HepG2 (cell line): ENCODE results near the gene POLR2H. TPM values are rescaled to one million over a fixed set of nuclear protein-coding genes. Genes with fewer than 3 reads are reported as not detected.

ENCODE experiments used
- ATAC-seq: fragments of 200-7000 bp; cut with Tn5 transposase; 3 replicates; pipeline ENCODE4 v1.9.1; 2020; ENCODE audit warnings: mild to moderate bottlenecking, moderate library complexity
- BruUV-seq: library from RNA; stranded (reverse); fragments of 400-500 nt; replicated peaks from 2 replicates; lab custom pipeline; 2021; lab: Mats Ljungman, UMichigan
- CTCF ChIA-PET: fragments of 300-600 bp; formaldehyde crosslinking; extraction: SDS; loops from one replicate; lab custom pipeline; 2021; ENCODE audit warnings: low total read pairs, inconsistent platforms, low intra/inter-chr PET ratio; lab: Yijun Ruan, JAX
- POLR2A ChIA-PET: fragments of 350-600 bp; sonication (Branson Sonifier 250); formaldehyde crosslinking; loops from one replicate; lab custom pipeline; 2020; ENCODE audit warnings: antibody characterized with exemption, inconsistent platforms; lab: Yijun Ruan, JAX
- DNase-seq: peaks from one replicate; pipeline ENCODE4 v3.0.0-alpha.2; 2015; ENCODE audit warnings: low spot score
- FAIRE-seq: peaks from 3 replicates; lab custom pipeline; 2011; peaks lifted over from hg19 to GRCh38; lab: Jason Lieb, UNC
- H2AFZ ChIP-seq: one replicate; pipeline ENCODE4 v1.6.1; 2011; ENCODE audit warnings: low read length, inconsistent platforms
- H3K27ac ChIP-seq: fragments of 300-600 bp; 3 replicates; pipeline ENCODE4 v1.8.0; 2011; ENCODE audit warnings: mixed run types, mild to moderate bottlenecking, mixed read lengths, low read length, inconsistent platforms; ENCODE audit not compliant: insufficient read depth; ENCODE audit errors: extremely low read length
- H3K27me3 ChIP-seq, 2 experiments: fragments of 200-600 bp in 1 of 2; 2 replicates in 1 of 2; 3 replicates in 1 of 2; pipeline versions ENCODE4 v1.6.0 to v1.8.0; 2011; ENCODE audit warnings: low read length in 2 of 2, mild to moderate bottlenecking in 2 of 2, moderate library complexity in 2 of 2, inconsistent platforms in 1 of 2; ENCODE audit not compliant: insufficient read depth in 2 of 2, control insufficient read depth in 1 of 2
- H3K36me3 ChIP-seq, 2 experiments: fragments of 200-600 bp in 1 of 2; replicated peaks in 1 of 2; 2 replicates in 1 of 2; 3 replicates in 1 of 2; pipeline versions ENCODE4 v1.5.1 to v1.8.0; 2011; ENCODE audit warnings: low read length in 2 of 2, inconsistent platforms in 1 of 2; ENCODE audit not compliant: insufficient read depth in 2 of 2, control insufficient read depth in 1 of 2
- H3K4me1 ChIP-seq: 2 replicates; pipeline ENCODE4 v1.5.1; 2012; ENCODE audit warnings: low read length, inconsistent platforms; ENCODE audit not compliant: insufficient read depth
- H3K4me2 ChIP-seq: 2 replicates; pipeline ENCODE4 v1.6.0; 2011; ENCODE audit warnings: low read depth, low read length, inconsistent platforms
- H3K4me3 ChIP-seq, 3 experiments: fragments of 200-600 bp in 1 of 3; sonication (generic), shearing (Covaris generic) in 1 of 3; replicated peaks in 1 of 3; 2 replicates each; pipeline ENCODE4 v1.5.1; 2011 to 2016; ENCODE audit warnings: low read length in 3 of 3, inconsistent platforms in 2 of 3, low read depth in 2 of 3, mild to moderate bottlenecking in 2 of 3, control low read depth in 1 of 3, mixed read lengths in 1 of 3; ENCODE audit not compliant: insufficient read depth in 1 of 3
- H3K79me2 ChIP-seq: one replicate; pipeline ENCODE4 v1.6.1; 2011; ENCODE audit warnings: low read length, inconsistent platforms; ENCODE audit not compliant: insufficient read depth
- H3K9ac ChIP-seq: 2 replicates; pipeline ENCODE4 v1.6.0; 2011; ENCODE audit warnings: mild to moderate bottlenecking, low read depth, low read length, inconsistent platforms; ENCODE audit not compliant: insufficient read depth
- H3K9me3 ChIP-seq: 2 replicates; pipeline ENCODE4 v1.5.1; 2012; ENCODE audit warnings: mild to moderate bottlenecking, low read length
- H4K20me1 ChIP-seq: 2 replicates; pipeline ENCODE4 v1.6.0; 2011; ENCODE audit warnings: inconsistent platforms, mild to moderate bottlenecking, low read length, moderate library complexity; ENCODE audit not compliant: insufficient read depth
- AGO2 ChIP-seq: fragments of 200-400 bp; formaldehyde crosslinking; optimal IDR thresholded peaks from 2 replicates; pipeline ENCODE3; 2017; ENCODE audit warnings: mild to moderate bottlenecking, low read depth, low read length, moderate library complexity
- FOSL2 ChIP-seq: sonication (generic); formaldehyde crosslinking; IDR thresholded peaks from 2 replicates; pipeline ENCODE4 v1.4.0; 2020; ENCODE audit warnings: missing genetic modification reagents
- KMT2A ChIP-seq: sonication (generic); formaldehyde crosslinking; IDR thresholded peaks from 2 replicates; pipeline ENCODE4 v1.4.0; 2020; ENCODE audit warnings: missing genetic modification reagents
- NFE2 ChIP-seq: sonication (generic); formaldehyde crosslinking; IDR thresholded peaks from 2 replicates; pipeline ENCODE4 v1.4.0; 2020; ENCODE audit warnings: missing genetic modification reagents
- PAX8 ChIP-seq: sonication (generic); formaldehyde crosslinking; IDR thresholded peaks from 2 replicates; pipeline ENCODE4 v1.8.0; 2022; ENCODE audit warnings: mild to moderate bottlenecking, missing genetic modification reagents, borderline replicate concordance
- POLR2AphosphoS2 ChIP-seq: IDR thresholded peaks from 2 replicates; pipeline ENCODE4 v1.6.1; 2011; ENCODE audit warnings: low read depth, low read length, improper control_type of control experiment
- WGBS: methylation state at CpG from one replicate; pipeline ENCODE4 v1.1.6; 2017; ENCODE audit warnings: low lambda C conversion rate; 5-methylcytosine and 5-hydroxymethylcytosine counted together
- in situ Hi-C: cut with HindIII; loops from 2 replicates; pipeline ENCODE4 v1.10.0; 2017; ENCODE audit warnings: low pct_unique_long_range_greater_than_20kb; ENCODE audit not compliant: extremely low pct_ligation_motif_present
- intact Hi-C: fragments of 100-400 bp; cut with micrococcal nuclease; formaldehyde crosslinking; loops from one replicate; pipeline ENCODE4 v1.10.0; 2022; ENCODE audit not compliant: unreplicated experiment
- polyA plus RNA-seq, 8 experiments: library from polyadenylated mRNA; depleted of rRNA in 3 of 8; stranded (reverse) in 7 of 8; unstranded in 1 of 8; fragments of >200 nt; fragmentation: Illumina TruSeq in 4 of 8; extraction: Trizol in 4 of 8; gene quantifications; 2 replicates each; pipeline versions ENCODE4 v1.2.1 to v1.2.3, GENCODE V29; 2011 to 2016; ENCODE audit warnings: low read depth in 4 of 8, missing spikeins in 1 of 8, mixed read lengths in 1 of 8; ENCODE audit not compliant: insufficient read depth in 1 of 8
- total RNA-seq, 5 experiments: library from RNA; depleted of rRNA; stranded (reverse); fragments of >200 nt; fragmentation: Illumina TruSeq; extraction: Trizol; gene quantifications; 2 replicates each; pipeline ENCODE4 v1.2.3, GENCODE V29; 2016; ENCODE audit warnings: low read depth in 1 of 5
- TF ChIP-seq, protein P1 (sequence below): IDR thresholded peaks from 2 replicates; pipeline ENCODE4 v1.6.1; 2012; ENCODE audit warnings: low read length, improper control_type of control experiment
- TF ChIP-seq, protein P2 (sequence below): sonication (generic); formaldehyde crosslinking; IDR thresholded peaks from 2 replicates; pipeline ENCODE4 v1.5.1; 2020; ENCODE audit warnings: missing genetic modification reagents, mild to moderate bottlenecking, borderline replicate concordance

Gene POLR2H
- total and polyA plus RNA-seq, 2 of the 13 experiments (the other 11 are each of a cell fraction or from before 2014, with no cell fraction given), result 118 to 194 TPM

DNA sequence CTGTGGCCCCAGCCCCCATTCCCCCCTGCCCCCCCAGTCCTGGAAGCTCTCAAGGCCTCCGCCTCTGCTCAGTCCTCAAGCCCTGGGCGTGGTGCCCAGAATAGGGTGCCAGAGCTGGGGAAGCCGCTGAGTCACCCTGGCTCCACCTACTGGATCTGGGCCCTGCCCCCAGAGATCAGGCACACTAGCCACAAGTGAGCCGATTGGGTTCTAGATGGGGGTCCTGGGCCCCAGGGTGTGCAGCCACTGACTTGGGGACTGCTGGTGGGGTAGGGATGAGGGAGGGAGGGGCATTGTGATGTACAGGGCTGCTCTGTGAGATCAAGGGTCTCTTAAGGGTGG lies 41.4 kb upstream of the POLR2H start:
- POLR2A ChIA-PET, result interaction anchor here (0.6 to 1.0 kb wide), 3 partner anchors 8 to 11 kb away, joined by 3 read pairs; no protein-coding TSS in a partner anchor
- CTCF ChIA-PET, result no interaction called here
- Histone ChIP-seq H3K4me1 (peaks cover 38% of the 10 kb centered on the region), H4K20me1 (peaks cover 41% of the 10 kb centered on the region), H3K79me2 (peaks cover 52% of the 10 kb centered on the region), H3K27ac (no peak overlapping the region), H3K27me3 (no peaks in the 10 kb centered on the region; a peak in 1 of 5 replicates)
- WGBS, result no CpG with 5 or more reads among the region's 4 CpGs
- no peak for FAIRE-seq
- intact Hi-C loops, result no loop called here
- TF ChIP-seq AGO2, result peak; percentile 41
- TF ChIP-seq, protein P1, sequence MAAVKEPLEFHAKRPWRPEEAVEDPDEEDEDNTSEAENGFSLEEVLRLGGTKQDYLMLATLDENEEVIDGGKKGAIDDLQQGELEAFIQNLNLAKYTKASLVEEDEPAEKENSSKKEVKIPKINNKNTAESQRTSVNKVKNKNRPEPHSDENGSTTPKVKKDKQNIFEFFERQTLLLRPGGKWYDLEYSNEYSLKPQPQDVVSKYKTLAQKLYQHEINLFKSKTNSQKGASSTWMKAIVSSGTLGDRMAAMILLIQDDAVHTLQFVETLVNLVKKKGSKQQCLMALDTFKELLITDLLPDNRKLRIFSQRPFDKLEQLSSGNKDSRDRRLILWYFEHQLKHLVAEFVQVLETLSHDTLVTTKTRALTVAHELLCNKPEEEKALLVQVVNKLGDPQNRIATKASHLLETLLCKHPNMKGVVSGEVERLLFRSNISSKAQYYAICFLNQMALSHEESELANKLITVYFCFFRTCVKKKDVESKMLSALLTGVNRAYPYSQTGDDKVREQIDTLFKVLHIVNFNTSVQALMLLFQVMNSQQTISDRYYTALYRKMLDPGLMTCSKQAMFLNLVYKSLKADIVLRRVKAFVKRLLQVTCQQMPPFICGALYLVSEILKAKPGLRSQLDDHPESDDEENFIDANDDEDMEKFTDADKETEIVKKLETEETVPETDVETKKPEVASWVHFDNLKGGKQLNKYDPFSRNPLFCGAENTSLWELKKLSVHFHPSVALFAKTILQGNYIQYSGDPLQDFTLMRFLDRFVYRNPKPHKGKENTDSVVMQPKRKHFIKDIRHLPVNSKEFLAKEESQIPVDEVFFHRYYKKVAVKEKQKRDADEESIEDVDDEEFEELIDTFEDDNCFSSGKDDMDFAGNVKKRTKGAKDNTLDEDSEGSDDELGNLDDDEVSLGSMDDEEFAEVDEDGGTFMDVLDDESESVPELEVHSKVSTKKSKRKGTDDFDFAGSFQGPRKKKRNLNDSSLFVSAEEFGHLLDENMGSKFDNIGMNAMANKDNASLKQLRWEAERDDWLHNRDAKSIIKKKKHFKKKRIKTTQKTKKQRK, result no peak
- peak; percentile 74 for TF ChIP-seq FOSL2 (CRISPR knock-in tag)
- peak; percentile 73; the same call in 1 of the 2 replicates for TF ChIP-seq POLR2AphosphoS2
- TF ChIP-seq PAX8, result no peak
- no peak for TF ChIP-seq KMT2A
- TF ChIP-seq, protein P2, sequence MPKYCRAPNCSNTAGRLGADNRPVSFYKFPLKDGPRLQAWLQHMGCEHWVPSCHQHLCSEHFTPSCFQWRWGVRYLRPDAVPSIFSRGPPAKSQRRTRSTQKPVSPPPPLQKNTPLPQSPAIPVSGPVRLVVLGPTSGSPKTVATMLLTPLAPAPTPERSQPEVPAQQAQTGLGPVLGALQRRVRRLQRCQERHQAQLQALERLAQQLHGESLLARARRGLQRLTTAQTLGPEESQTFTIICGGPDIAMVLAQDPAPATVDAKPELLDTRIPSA (CRISPR knock-in tag), result no peak
- TF ChIP-seq NFE2, result peak; percentile 44; the same call in 1 of the 2 replicates
- TF ChIP-seq, all 625 proteins: peak for 4
- no peak overlapping the region for H3K9ac ChIP-seq
- no peak overlapping the region for H3K4me2 ChIP-seq
- H2AFZ ChIP-seq, result no peak overlapping the region
- in situ Hi-C loops, result no loop called here
- no peak overlapping the region for H3K4me3 ChIP-seq
- no TSS peak for BruUV-seq
- H3K36me3 ChIP-seq, result peaks cover 43 to 84% of the 10 kb centered on the region in 2 experiments
- DNase-seq, result peak; percentile 34
- no peaks in the 10 kb centered on the region for H3K9me3 ChIP-seq
- ATAC-seq, result peak; percentile 13; the same call in 2 of the 3 replicates
